PC-9 (cell line): ENCODE results near the gene DNAAF1.

ENCODE experiments used
- EZH2 ChIP-seq: fragments of 200-600 bp; sonication (generic); IDR thresholded peaks from 2 replicates; pipeline ENCODE4 v1.8.0; 2017; ENCODE audit warnings: antibody characterized with exemption, low read depth
- TF ChIP-seq, protein P1 (sequence below): fragments of 200-600 bp; sonication (generic); conservative IDR thresholded peaks from 2 replicates; pipeline ENCODE4 v1.6.1; 2017; ENCODE audit warnings: mixed run types, antibody characterized with exemption, mild to moderate bottlenecking, moderate library complexity

GRCh38 chr16:84223456-84223855, 78.3 kb downstream of the DNAAF1 start:
- no peak for TF ChIP-seq EZH2
- TF ChIP-seq, protein P1, sequence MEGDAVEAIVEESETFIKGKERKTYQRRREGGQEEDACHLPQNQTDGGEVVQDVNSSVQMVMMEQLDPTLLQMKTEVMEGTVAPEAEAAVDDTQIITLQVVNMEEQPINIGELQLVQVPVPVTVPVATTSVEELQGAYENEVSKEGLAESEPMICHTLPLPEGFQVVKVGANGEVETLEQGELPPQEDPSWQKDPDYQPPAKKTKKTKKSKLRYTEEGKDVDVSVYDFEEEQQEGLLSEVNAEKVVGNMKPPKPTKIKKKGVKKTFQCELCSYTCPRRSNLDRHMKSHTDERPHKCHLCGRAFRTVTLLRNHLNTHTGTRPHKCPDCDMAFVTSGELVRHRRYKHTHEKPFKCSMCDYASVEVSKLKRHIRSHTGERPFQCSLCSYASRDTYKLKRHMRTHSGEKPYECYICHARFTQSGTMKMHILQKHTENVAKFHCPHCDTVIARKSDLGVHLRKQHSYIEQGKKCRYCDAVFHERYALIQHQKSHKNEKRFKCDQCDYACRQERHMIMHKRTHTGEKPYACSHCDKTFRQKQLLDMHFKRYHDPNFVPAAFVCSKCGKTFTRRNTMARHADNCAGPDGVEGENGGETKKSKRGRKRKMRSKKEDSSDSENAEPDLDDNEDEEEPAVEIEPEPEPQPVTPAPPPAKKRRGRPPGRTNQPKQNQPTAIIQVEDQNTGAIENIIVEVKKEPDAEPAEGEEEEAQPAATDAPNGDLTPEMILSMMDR: no peak
